Astrocyte of the cerebellum (primary cell): ENCODE results near the gene ZMIZ1.

Experiments used
- DNase-seq: peaks from one replicate; pipeline ENCODE4 v3.0.0-alpha.2; 2011; ENCODE audit warnings: low read depth
- H3K4me3 ChIP-seq: 2 replicates; pipeline ENCODE4 v1.5.1; 2011; ENCODE audit warnings: mild to moderate bottlenecking, low read depth, low read length, moderate library complexity
- in situ Hi-C: cut with HindIII; loops from 2 replicates; pipeline ENCODE4 v1.10.0; 2017; ENCODE audit warnings: low sequenced_read_pairs
- TF ChIP-seq, protein P1 (sequence below): IDR thresholded peaks from 2 replicates; pipeline ENCODE4 v1.5.1; 2012; ENCODE audit warnings: low read length, low read depth, moderate library complexity, mild to moderate bottlenecking; ENCODE audit errors: missing control alignments

Gene ZMIZ1

GRCh38 chr10:79082631-79083596 is 14.1 kb downstream of the ZMIZ1 start:
- H3K4me3 ChIP-seq, result no peak overlapping the region
- in situ Hi-C loops, result no loop called here
- TF ChIP-seq, protein P1, sequence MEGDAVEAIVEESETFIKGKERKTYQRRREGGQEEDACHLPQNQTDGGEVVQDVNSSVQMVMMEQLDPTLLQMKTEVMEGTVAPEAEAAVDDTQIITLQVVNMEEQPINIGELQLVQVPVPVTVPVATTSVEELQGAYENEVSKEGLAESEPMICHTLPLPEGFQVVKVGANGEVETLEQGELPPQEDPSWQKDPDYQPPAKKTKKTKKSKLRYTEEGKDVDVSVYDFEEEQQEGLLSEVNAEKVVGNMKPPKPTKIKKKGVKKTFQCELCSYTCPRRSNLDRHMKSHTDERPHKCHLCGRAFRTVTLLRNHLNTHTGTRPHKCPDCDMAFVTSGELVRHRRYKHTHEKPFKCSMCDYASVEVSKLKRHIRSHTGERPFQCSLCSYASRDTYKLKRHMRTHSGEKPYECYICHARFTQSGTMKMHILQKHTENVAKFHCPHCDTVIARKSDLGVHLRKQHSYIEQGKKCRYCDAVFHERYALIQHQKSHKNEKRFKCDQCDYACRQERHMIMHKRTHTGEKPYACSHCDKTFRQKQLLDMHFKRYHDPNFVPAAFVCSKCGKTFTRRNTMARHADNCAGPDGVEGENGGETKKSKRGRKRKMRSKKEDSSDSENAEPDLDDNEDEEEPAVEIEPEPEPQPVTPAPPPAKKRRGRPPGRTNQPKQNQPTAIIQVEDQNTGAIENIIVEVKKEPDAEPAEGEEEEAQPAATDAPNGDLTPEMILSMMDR, result no peak
- no peak for DNase-seq

GRCh38 chr10:79084012-79084971 is 15.5 kb downstream of the ZMIZ1 start:
- H3K4me3 ChIP-seq, result no peak overlapping the region
- TF ChIP-seq, protein P1, result no peak
- DNase-seq, result no peak
- in situ Hi-C loops, result no loop called here

DNA sequence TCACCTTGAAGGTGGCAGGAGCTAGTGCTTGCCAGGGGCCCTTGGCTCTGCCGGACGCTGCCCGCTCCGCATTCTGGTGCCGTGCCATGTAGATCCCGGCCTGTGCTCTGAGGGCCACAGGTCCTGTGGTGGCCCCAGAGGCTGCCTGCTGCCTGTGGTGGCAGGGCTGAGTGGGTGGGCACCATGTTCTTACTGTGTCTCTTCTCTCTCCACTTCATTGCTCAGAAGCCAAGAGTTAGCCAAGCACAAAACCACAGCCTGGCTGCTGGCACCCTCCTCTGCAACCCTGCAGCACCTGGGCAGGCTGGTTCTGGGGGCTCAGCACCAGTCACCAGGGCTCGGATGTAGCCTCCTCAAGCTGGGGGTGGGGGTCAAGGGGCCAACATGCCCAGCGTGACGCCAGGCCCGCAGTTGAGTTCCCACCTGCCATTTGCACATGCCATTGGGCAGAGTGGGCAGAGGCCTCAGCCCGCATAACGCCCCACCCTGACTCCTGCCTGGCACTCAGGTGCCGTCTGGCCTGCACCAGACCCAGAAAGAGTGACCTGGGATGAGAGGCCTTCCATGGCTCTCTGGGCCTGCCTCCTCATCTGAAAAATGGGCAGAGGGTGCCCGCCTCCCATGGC is 16.3 kb downstream of the ZMIZ1 start:
- in situ Hi-C loops, result no loop called here
- H3K4me3 ChIP-seq, result no peak overlapping the region
- DNase-seq, result no peak
- TF ChIP-seq, protein P1, result no peak

- in situ Hi-C loops, result no loop called here
- DNase-seq, result no peak
- TF ChIP-seq, protein P1, result no peak
- no peak overlapping the region for H3K4me3 ChIP-seq
Observed at GRCh38 chr10:79086822-79087221, 18.1 kb downstream of the ZMIZ1 start.

DNA sequence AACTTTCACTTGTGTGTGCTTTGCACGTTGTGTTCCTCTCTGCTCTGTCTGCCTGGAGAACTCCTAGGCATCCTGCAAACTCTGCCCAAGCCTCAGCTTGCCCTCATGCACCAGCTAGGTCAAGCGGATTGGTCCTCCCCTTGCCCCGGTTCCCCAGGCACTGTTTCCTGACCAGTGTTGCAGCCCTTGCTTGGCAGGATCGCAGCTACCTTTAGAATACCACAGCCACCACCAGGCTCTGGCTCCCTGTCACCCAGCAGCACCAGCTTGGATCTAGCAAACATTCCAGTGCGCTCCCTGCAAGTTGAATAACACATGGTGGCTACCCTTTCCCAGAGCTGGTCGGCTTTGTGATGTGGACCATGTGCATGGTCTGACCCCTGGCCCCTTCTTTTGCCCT is 19.0 kb downstream of the ZMIZ1 start:
- no peak for DNase-seq
- TF ChIP-seq, protein P1, result no peak
- no peak overlapping the region for H3K4me3 ChIP-seq
- in situ Hi-C loops, result no loop called here

- in situ Hi-C loops, result no loop called here
- TF ChIP-seq, protein P1, result no peak
- H3K4me3 ChIP-seq, result no peak overlapping the region
- no peak for DNase-seq
Observed at GRCh38 chr10:79088176-79088575, 19.4 kb downstream of the ZMIZ1 start.
